ENCODE results near the gene CALN1. TPM values are rescaled to one million over a fixed set of nuclear protein-coding genes. Genes with fewer than 3 reads are reported as not detected.

The CALN1 gene
- total and polyA plus RNA-seq, 9 of the 15 experiments (the other 6 are each of a cell fraction or from before 2014, with no cell fraction given) = 1.4 to 7.5 (median 3.3) TPM

DNA sequence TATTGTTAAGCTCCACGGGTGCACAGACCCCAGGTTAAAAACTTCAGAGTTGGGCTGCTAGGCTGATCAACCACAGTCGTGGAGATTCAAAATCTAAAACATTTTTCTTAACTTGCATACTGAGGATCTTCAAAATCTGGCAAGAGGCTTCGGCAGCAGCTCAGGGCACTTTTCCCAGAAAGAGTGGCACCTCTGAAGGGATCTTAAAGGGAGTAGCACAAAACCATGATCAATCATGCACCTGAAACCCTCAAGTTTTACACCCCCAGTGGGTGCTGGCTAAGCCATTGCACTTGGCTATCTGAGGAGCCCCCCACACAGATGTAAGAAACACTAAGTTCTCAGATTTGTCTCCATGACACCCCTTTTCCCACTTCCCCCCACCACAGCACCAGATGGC is 151.7 kb downstream of the CALN1 start:
- no peaks in the 10 kb centered on the region for H4K20me1 ChIP-seq (replicated peaks; ENCODE audit: control insufficient read depth, insufficient read depth, low read length)
- FAIRE-seq (no peak), DNase-seq (ENCODE audit: extremely low read depth in 1 of 4, low spot score in 3 of 4) (no peak), ATAC-seq (no peak)
- H3K4me3 ChIP-seq = no peak overlapping the region
- ChIA-PET POLR2A (interaction anchor here (0.8 kb wide), 1 partner anchor 48 kb away, joined by 4 read pairs; no protein-coding TSS in a partner anchor), CTCF (ENCODE audit: low intra/inter-chr PET ratio) (no interaction called here)
- H3K36me3 ChIP-seq (ENCODE audit: control insufficient read depth, insufficient read depth, low read length) = no peaks in the 10 kb centered on the region
- no peak overlapping the region for H3K9ac ChIP-seq (ENCODE audit: insufficient read depth in 1 of 2, low read depth in 2 of 2, low read length in 2 of 2)
- H3K9me1 ChIP-seq (ENCODE audit: control insufficient read depth, insufficient read depth, low read length) = no peaks in the 10 kb centered on the region
- 7% methylated on average over 3 of the region's 3 CpGs for WGBS (ENCODE audit: insufficient coverage, low coverage, missing lambda C conversion rate)
- no peak overlapping the region for H3K27ac ChIP-seq (ENCODE audit: extremely low read depth, low read depth, low read length)
- no peaks in the 10 kb centered on the region for H3K9me3 ChIP-seq (replicated peaks; ENCODE audit: control insufficient read depth, insufficient read depth, low read depth, low read length)
- H3K4me1 ChIP-seq (replicated peaks in 1 of 2; ENCODE audit: control insufficient read depth in 2 of 2, insufficient read depth in 2 of 2, low read length in 2 of 2) = no peaks in the 10 kb centered on the region
- BruUV-seq (replicated peaks) = no TSS peak
- no peak overlapping the region for H3K4me2 ChIP-seq (ENCODE audit: insufficient read depth, low read length)
- intact Hi-C loops (cut with micrococcal nuclease) (no loop called here), in situ Hi-C loops (cut with MboI) (no loop called here)
- no peaks in the 10 kb centered on the region for H3K79me2 ChIP-seq (ENCODE audit: control insufficient read depth, insufficient read depth, low read length)
- no peak overlapping the region for H2AFZ ChIP-seq (ENCODE audit: low read depth, low read length)
- H3K27me3 ChIP-seq (ENCODE audit: control insufficient read depth in 2 of 2, insufficient read depth in 2 of 2, low read length in 2 of 2) = no peaks in the 10 kb centered on the region; a peak in 1 of 5 replicates
- TF ChIP-seq MED1 (CRISPR knock-in tag; IDR thresholded peaks at IDR 0.05; ENCODE audit: borderline replicate concordance) (no peak), DIDO1 (tag; IDR thresholded peaks at IDR 0.05; ENCODE audit: low read depth) (no peak), ZC3H11A (IDR thresholded peaks at IDR 0.05; ENCODE audit: low read depth, low read length) (no peak), MCM3 (IDR thresholded peaks at IDR 0.05) (no peak), MXI1 (IDR thresholded peaks at IDR 0.05; ENCODE audit: low read depth, low read length) (no peak), CHD4 (IDR thresholded peaks at IDR 0.05; ENCODE audit: insufficient read depth, insufficient replicate concordance, low read depth, low read length, poor library complexity, severe bottlenecking) (no peak), SMARCA5 (IDR thresholded peaks at IDR 0.05) (no peak), KDM2B (CRISPR knock-in tag; IDR thresholded peaks at IDR 0.05) (no peak), NFYB (IDR thresholded peaks at IDR 0.05; ENCODE audit: extremely low read depth, insufficient read length) (no peak)
